H1 (cell line): ENCODE results near the gene PPP2R2D. TPM values are rescaled to one million over a fixed set of nuclear protein-coding genes. Genes with fewer than 3 reads are reported as not detected.

ENCODE experiments used
- CTCF ChIA-PET: fragments of 300-600 bp; sonication (Branson Sonifier 250); formaldehyde crosslinking; loops from one replicate; lab custom pipeline; 2021; ENCODE audit not compliant: partially characterized antibody; lab: Charles Lee
- POLR2A ChIA-PET: fragments of 300-600 bp; sonication (Branson Sonifier 250); formaldehyde crosslinking; loops from one replicate; lab custom pipeline; 2021; ENCODE audit warnings: inconsistent platforms; ENCODE audit not compliant: partially characterized antibody; lab: Charles Lee
- DNase-seq, 2 experiments: peaks; one replicate each; pipeline versions ENCODE4 v3.0.0 to v3.0.0-alpha.2; 2010 to 2022; ENCODE audit warnings: low spot score in 2 of 2, low read depth in 1 of 2, mixed read lengths in 1 of 2
- FAIRE-seq: peaks from 2 replicates; lab custom pipeline; 2011; peaks lifted over from hg19 to GRCh38; lab: Jason Lieb, UNC
- H2AFZ ChIP-seq: 2 replicates; pipeline ENCODE4 v1.8.1; 2012; ENCODE audit warnings: low read length, inconsistent platforms
- H2AK5ac ChIP-seq: 2 replicates; pipeline ENCODE4 v1.6.1; 2013; ENCODE audit warnings: low read depth, low read length
- H2BK120ac ChIP-seq: replicated peaks from 2 replicates; pipeline ENCODE3; 2013; ENCODE audit warnings: low read depth, low read length, inconsistent platforms
- H2BK12ac ChIP-seq: 2 replicates; pipeline ENCODE4 v1.6.1; 2013; ENCODE audit warnings: low read depth, low read length
- H2BK15ac ChIP-seq: 2 replicates; pipeline ENCODE4 v1.6.1; 2013; ENCODE audit warnings: low read length
- H2BK20ac ChIP-seq: 2 replicates; pipeline ENCODE4 v1.6.1; 2013; ENCODE audit warnings: low read length
- H2BK5ac ChIP-seq: 2 replicates; pipeline ENCODE4 v1.6.1; 2013; ENCODE audit warnings: low read depth, low read length
- H3K14ac ChIP-seq: 2 replicates; pipeline ENCODE4 v1.6.1; 2013; ENCODE audit warnings: inconsistent platforms; ENCODE audit not compliant: insufficient read length
- H3K18ac ChIP-seq: 2 replicates; pipeline ENCODE4 v1.6.1; 2013; ENCODE audit warnings: low read length; ENCODE audit errors: extremely low read depth
- H3K23ac ChIP-seq: 2 replicates; pipeline ENCODE4 v1.6.1; 2013; ENCODE audit warnings: inconsistent platforms; ENCODE audit not compliant: insufficient read length
- H3K23me2 ChIP-seq: 2 replicates; pipeline ENCODE4 v1.6.1; 2013; ENCODE audit warnings: low read depth, low read length
- H3K27ac ChIP-seq: 2 replicates; pipeline ENCODE4 v1.6.1; 2011; ENCODE audit warnings: low read depth, low read length, inconsistent platforms
- H3K27me3 ChIP-seq, 4 experiments: replicated peaks in 1 of 4; 1 replicate in 1 of 4; 2 replicates in 3 of 4; pipeline versions ENCODE4 v1.6.1 to v1.8.1; 2011 to 2013; ENCODE audit warnings: low read length in 3 of 4, mild to moderate bottlenecking in 3 of 4, inconsistent platforms in 2 of 4, mixed read lengths in 2 of 4, moderate library complexity in 1 of 4; ENCODE audit not compliant: control insufficient read depth in 3 of 4, insufficient read depth in 3 of 4; ENCODE audit errors: extremely low read depth in 1 of 4
- H3K36me3 ChIP-seq, 4 experiments: 2 replicates each; pipeline versions ENCODE4 v1.6.1 to v1.8.1; 2011 to 2013; ENCODE audit warnings: mild to moderate bottlenecking in 4 of 4, low read length in 3 of 4, moderate library complexity in 2 of 4, control low read depth in 1 of 4, inconsistent platforms in 1 of 4; ENCODE audit not compliant: insufficient read depth in 4 of 4, control insufficient read depth in 2 of 4
- H3K4ac ChIP-seq: replicated peaks from 2 replicates; pipeline ENCODE3; 2013; ENCODE audit warnings: low read length, low read depth, mixed read lengths, inconsistent platforms; ENCODE audit not compliant: insufficient read length
- H3K4me1 ChIP-seq, 4 experiments: replicated peaks in 1 of 4; 1 replicate in 1 of 4; 2 replicates in 3 of 4; pipeline versions ENCODE4 v1.6.1 to v1.8.1; 2011 to 2013; ENCODE audit warnings: low read length in 3 of 4, inconsistent platforms in 2 of 4, mixed read lengths in 1 of 4; ENCODE audit not compliant: insufficient read depth in 4 of 4, control insufficient read depth in 3 of 4
- H3K4me2 ChIP-seq, 2 experiments: 2 replicates each; pipeline versions ENCODE4 v1.6.1 to v1.8.1; 2011 to 2013; ENCODE audit warnings: low read depth in 2 of 2, low read length in 2 of 2, control low read depth in 1 of 2, inconsistent platforms in 1 of 2, mild to moderate bottlenecking in 1 of 2; ENCODE audit not compliant: insufficient read depth in 1 of 2
- H3K4me3 ChIP-seq, 4 experiments: fragments of 200-600, 300-600 bp in 1 of 4; sonication (generic), shearing (Covaris generic), sonication (Bioruptor Twin) in 1 of 4; 2 replicates each; pipeline versions ENCODE4 v1.5.1 to v1.8.1; 2011 to 2016; ENCODE audit warnings: low read length in 4 of 4, low read depth in 3 of 4, control low read depth in 2 of 4, inconsistent platforms in 2 of 4, mild to moderate bottlenecking in 2 of 4, mixed read lengths in 1 of 4, moderate library complexity in 1 of 4; ENCODE audit not compliant: insufficient read depth in 2 of 4; ENCODE audit errors: extremely low read depth in 1 of 4
- H3K56ac ChIP-seq: replicated peaks from 2 replicates; pipeline ENCODE3; 2013; ENCODE audit warnings: low read depth, mild to moderate bottlenecking, mixed read lengths, low read length, inconsistent platforms; ENCODE audit not compliant: insufficient read length
- H3K79me1 ChIP-seq: 2 replicates; pipeline ENCODE4 v1.6.1; 2013; ENCODE audit warnings: low read depth, low read length, control low read depth
- H3K79me2 ChIP-seq, 2 experiments: 2 replicates each; pipeline versions ENCODE4 v1.6.1 to v1.8.1; 2012 to 2013; ENCODE audit warnings: low read length in 2 of 2, mild to moderate bottlenecking in 2 of 2, inconsistent platforms in 1 of 2; ENCODE audit not compliant: insufficient read depth in 2 of 2, control insufficient read depth in 1 of 2
- H3K9ac ChIP-seq, 4 experiments: replicated peaks in 1 of 4; 1 replicate in 1 of 4; 2 replicates in 3 of 4; pipeline versions ENCODE4 v1.6.1 to v1.8.1; 2011 to 2013; ENCODE audit warnings: low read depth in 3 of 4, low read length in 3 of 4, control low read depth in 2 of 4, mild to moderate bottlenecking in 2 of 4, moderate library complexity in 2 of 4, inconsistent platforms in 1 of 4; ENCODE audit errors: extremely low read depth in 1 of 4
- H3K9me3 ChIP-seq, 2 experiments: 2 replicates each; pipeline versions ENCODE4 v1.6.1 to v1.8.1; 2012 to 2013; ENCODE audit warnings: mild to moderate bottlenecking in 2 of 2, moderate library complexity in 2 of 2, control low read depth in 1 of 2, inconsistent platforms in 1 of 2, low read depth in 1 of 2, low read length in 1 of 2, mixed read lengths in 1 of 2; ENCODE audit not compliant: insufficient read depth in 2 of 2
- H4K20me1 ChIP-seq, 2 experiments: replicated peaks in 1 of 2; 2 replicates each; pipeline versions ENCODE3 to v1.8.1; 2011 to 2013; ENCODE audit warnings: inconsistent platforms in 2 of 2, low read length in 2 of 2, mild to moderate bottlenecking in 1 of 2; ENCODE audit not compliant: insufficient read depth in 2 of 2, control insufficient read depth in 1 of 2
- H4K5ac ChIP-seq: 2 replicates; pipeline ENCODE4 v1.6.1; 2013; ENCODE audit warnings: low read length, low read depth, mixed read lengths, inconsistent platforms; ENCODE audit not compliant: insufficient read length
- H4K8ac ChIP-seq: 2 replicates; pipeline ENCODE4 v1.8.0; 2013; ENCODE audit warnings: mild to moderate bottlenecking, moderate library complexity, low read length, inconsistent platforms; ENCODE audit not compliant: insufficient read depth; ENCODE audit errors: extremely low read depth
- H4K91ac ChIP-seq: replicated peaks from 2 replicates; pipeline ENCODE3; 2013; ENCODE audit warnings: low read length, mixed read lengths, inconsistent platforms; ENCODE audit not compliant: insufficient read length
- BRCA1 ChIP-seq: IDR thresholded peaks from 2 replicates; pipeline ENCODE4 v1.6.1; 2012; ENCODE audit warnings: low read depth, low read length, improper control_type of control experiment
- FOSL1 ChIP-seq: IDR thresholded peaks from 2 replicates; pipeline ENCODE4 v1.6.1; 2011; ENCODE audit warnings: mild to moderate bottlenecking, low read depth, low read length, moderate library complexity; ENCODE audit not compliant: insufficient read depth
- RBBP5 ChIP-seq: IDR thresholded peaks from 2 replicates; pipeline ENCODE4 v1.7.1; 2012; ENCODE audit warnings: low read depth, mild to moderate bottlenecking, inconsistent platforms, low read length, moderate library complexity, borderline replicate concordance
- RFX5 ChIP-seq: IDR thresholded peaks from 2 replicates; pipeline ENCODE4 v1.6.1; 2011; ENCODE audit warnings: low read depth, low read length, improper control_type of control experiment, borderline replicate concordance
- SIRT6 ChIP-seq: IDR thresholded peaks from one replicate; pipeline ENCODE4 v1.7.1; 2012; ENCODE audit warnings: low read length, inconsistent platforms
- SRF ChIP-seq: IDR thresholded peaks from 2 replicates; pipeline ENCODE4 v1.6.1; 2011; ENCODE audit warnings: mild to moderate bottlenecking, low read depth, low read length, moderate library complexity
- polyA plus RNA-seq, 7 experiments: library from polyadenylated mRNA; depleted of rRNA in 3 of 7; stranded (reverse) in 5 of 7; unstranded in 2 of 7; fragments of >200 nt in 5 of 7; fragments of 200-250 nt in 2 of 7; gene quantifications; 1 replicate in 5 of 7; 2 replicates in 1 of 7; 4 replicates in 1 of 7; pipeline versions ENCODE4 v1.2.1 to v1.2.3, GENCODE V29; 2011 to 2013; ENCODE audit warnings: missing spikeins in 2 of 7, mixed read lengths in 2 of 7
- total RNA-seq: library from RNA; stranded (reverse); fragmentation: NEBNext Ultra II Directional; extraction: Animal tissue kit (Norgen Biotek cat#: 25700); gene quantifications from 2 replicates; pipeline ENCODE4 v1.2.1, GENCODE V29; 2021
- TF ChIP-seq, protein P1 (sequence below), 3 experiments: IDR thresholded peaks; 1 replicate in 2 of 3; 2 replicates in 1 of 3; pipeline versions ENCODE4 v1.5.1 to v1.6.1; 2011; ENCODE audit warnings: low read length in 3 of 3, mild to moderate bottlenecking in 3 of 3, inconsistent platforms in 2 of 3, low read depth in 1 of 3, moderate library complexity in 1 of 3; ENCODE audit not compliant: insufficient read depth in 1 of 3; ENCODE audit errors: control extremely low read depth in 1 of 3

PPP2R2D gene
- total and polyA plus RNA-seq, 2 of the 8 experiments (the other 6 are each of a cell fraction or from before 2014, with no cell fraction given): 25.4 to 32.8 TPM

DNA sequence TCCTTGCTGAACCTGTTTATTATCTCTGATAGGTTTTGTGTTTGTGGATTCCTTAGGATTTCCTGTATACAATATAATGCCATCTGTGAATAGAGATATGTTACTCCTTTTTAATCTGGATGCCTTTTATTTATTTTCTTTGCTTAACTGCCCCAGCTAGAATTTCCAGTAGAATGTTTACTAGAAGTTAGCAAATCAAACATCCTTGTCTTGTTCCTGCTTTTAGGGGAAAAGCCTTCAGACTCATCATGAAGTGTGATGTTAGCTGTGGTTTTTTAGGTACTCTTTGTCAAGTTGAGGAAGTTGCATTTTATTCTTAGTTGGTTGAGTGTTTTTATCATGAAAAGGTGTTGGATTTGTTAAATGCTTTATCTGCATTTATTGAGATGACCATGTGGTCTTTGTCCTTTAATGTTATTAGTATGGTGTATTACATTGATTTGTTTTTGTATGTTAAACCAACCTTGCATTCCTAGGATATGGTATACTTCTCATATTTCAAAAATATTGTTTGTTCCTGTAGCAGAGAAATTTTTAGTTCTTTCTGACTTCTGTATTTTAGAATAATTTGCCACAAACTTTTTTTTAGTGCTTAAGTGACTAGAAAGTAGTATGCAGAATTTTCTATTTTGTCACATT lies 24.3 kb downstream of the PPP2R2D start:
- Histone ChIP-seq H4K91ac (no peak overlapping the region), H4K20me1 (peaks cover 30 to 35% of the 10 kb centered on the region in 2 experiments), H4K8ac (no peak overlapping the region), H3K23ac (no peak overlapping the region), H3K18ac (no peak overlapping the region), H3K4ac (no peak overlapping the region), H2AK5ac (no peak overlapping the region), H3K4me3 (no peak overlapping the region), H3K27me3 (no peaks in the 10 kb centered on the region), H3K36me3 (no peaks in the 10 kb centered on the region; a peak in 1 of 8 replicates), H3K27ac (no peak overlapping the region), H3K23me2 (no peaks in the 10 kb centered on the region), H3K9me3 (no peaks in the 10 kb centered on the region), H3K4me2 (no peak overlapping the region), H3K79me2 (peaks cover 23 to 98% of the 10 kb centered on the region in 2 experiments), H2BK20ac (no peak overlapping the region), H4K5ac (no peak overlapping the region), H3K79me1 (peaks cover 22% of the 10 kb centered on the region), H3K56ac (no peak overlapping the region), H2BK12ac (no peak overlapping the region), H3K4me1 (peaks cover 4 to 43% (median 18%) of the 10 kb centered on the region in 4 experiments), H2BK15ac (no peak overlapping the region), H2BK5ac (no peak overlapping the region), H3K9ac (no peak overlapping the region), H2BK120ac (no peak overlapping the region), H2AFZ (no peak overlapping the region), H3K14ac (no peak overlapping the region)
- TF ChIP-seq, protein P1, sequence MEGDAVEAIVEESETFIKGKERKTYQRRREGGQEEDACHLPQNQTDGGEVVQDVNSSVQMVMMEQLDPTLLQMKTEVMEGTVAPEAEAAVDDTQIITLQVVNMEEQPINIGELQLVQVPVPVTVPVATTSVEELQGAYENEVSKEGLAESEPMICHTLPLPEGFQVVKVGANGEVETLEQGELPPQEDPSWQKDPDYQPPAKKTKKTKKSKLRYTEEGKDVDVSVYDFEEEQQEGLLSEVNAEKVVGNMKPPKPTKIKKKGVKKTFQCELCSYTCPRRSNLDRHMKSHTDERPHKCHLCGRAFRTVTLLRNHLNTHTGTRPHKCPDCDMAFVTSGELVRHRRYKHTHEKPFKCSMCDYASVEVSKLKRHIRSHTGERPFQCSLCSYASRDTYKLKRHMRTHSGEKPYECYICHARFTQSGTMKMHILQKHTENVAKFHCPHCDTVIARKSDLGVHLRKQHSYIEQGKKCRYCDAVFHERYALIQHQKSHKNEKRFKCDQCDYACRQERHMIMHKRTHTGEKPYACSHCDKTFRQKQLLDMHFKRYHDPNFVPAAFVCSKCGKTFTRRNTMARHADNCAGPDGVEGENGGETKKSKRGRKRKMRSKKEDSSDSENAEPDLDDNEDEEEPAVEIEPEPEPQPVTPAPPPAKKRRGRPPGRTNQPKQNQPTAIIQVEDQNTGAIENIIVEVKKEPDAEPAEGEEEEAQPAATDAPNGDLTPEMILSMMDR (IDR thresholded peaks at IDR 0.05; ENCODE audit: control extremely low read depth in 1 of 3, insufficient read depth in 1 of 3, low read depth in 1 of 3, low read length in 3 of 3): no peak
- no peak for TF ChIP-seq SRF
- no peak for TF ChIP-seq BRCA1
- no peak for TF ChIP-seq RBBP5
- no peak for TF ChIP-seq SIRT6
- TF ChIP-seq RFX5: no peak
- TF ChIP-seq FOSL1: no peak
- DNase-seq (no peak), FAIRE-seq (no peak)
- CTCF ChIA-PET: interaction anchor here (1.3 to 3.8 kb wide), 3 partner anchors 19 to 51 kb away, joined by 3 to 19 read pairs (median 4); no protein-coding TSS in a partner anchor
- POLR2A ChIA-PET: no interaction called here
